ENCODE data around the gene PLEKHG4. TPM values are rescaled to one million over a fixed set of nuclear protein-coding genes. Genes with fewer than 3 reads are reported as not detected.

The PLEKHG4 gene
- total and polyA plus RNA-seq, 9 of the 15 experiments (the other 6 are each of a cell fraction or from before 2014, with no cell fraction given) = 3.7 to 36.8 (median 17.9) TPM

DNA sequence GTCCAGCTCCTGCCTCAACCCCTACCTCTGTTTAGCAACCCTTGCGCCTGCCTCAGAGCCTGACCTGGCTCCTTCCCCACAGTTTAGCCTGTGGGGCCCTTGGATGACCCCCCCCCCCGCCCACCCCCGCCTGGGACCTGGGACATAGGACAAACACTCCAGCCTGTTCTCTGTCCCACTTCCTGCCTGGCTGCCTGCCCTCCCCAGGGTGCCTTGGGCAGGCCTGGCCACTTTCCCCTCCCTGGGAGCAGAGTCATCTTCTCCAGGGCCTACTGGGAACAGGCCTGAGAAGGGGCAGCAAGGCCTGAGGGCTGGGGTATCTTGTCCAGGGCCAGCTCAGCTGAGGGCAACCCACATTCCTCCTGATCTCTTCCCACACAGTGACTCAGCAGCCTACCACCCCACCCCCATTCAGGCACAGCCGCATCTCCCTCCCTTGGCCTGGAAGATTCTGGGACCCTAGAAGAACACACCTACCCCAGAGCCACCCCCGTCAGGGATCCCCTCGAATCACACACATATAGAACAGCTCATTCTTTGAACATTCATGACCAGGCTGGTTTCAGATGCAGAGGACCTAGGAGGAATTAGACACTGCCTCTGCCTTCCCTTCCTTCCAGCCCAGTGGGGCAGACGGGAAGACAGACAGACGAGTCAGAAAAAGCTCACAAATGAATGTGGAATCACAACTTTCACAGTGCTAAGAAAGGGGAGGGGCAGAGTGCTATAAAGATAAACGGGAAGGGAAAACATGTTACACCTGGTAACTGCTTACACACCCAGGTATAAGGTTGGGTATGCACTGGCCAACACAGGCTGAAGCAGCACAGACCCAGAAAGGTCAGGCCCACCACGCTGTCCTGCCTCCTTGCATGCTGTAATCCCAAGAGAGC, 38.1 kb upstream of the PLEKHG4 start (continued):
- TF ChIP-seq, protein P1, sequence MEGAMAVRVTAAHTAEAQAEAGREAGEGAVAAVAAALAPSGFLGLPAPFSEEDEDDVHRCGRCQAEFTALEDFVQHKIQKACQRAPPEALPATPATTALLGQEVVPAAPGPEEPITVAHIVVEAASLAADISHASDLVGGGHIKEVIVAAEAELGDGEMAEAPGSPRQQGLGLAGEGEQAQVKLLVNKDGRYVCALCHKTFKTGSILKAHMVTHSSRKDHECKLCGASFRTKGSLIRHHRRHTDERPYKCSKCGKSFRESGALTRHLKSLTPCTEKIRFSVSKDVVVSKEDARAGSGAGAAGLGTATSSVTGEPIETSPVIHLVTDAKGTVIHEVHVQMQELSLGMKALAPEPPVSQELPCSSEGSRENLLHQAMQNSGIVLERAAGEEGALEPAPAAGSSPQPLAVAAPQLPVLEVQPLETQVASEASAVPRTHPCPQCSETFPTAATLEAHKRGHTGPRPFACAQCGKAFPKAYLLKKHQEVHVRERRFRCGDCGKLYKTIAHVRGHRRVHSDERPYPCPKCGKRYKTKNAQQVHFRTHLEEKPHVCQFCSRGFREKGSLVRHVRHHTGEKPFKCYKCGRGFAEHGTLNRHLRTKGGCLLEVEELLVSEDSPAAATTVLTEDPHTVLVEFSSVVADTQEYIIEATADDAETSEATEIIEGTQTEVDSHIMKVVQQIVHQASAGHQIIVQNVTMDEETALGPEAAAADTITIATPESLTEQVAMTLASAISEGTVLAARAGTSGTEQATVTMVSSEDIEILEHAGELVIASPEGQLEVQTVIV (CRISPR knock-in tag; IDR thresholded peaks at IDR 0.05; ENCODE audit: borderline replicate concordance) = no peak
- no peak for TF ChIP-seq CBX8 (IDR thresholded peaks at IDR 0.05; ENCODE audit: borderline replicate concordance, extremely low read depth, low read depth, low read length, poor library complexity, severe bottlenecking)
- no peak for TF ChIP-seq ZNF551 (CRISPR knock-in tag; IDR thresholded peaks at IDR 0.05)
- TF ChIP-seq KLF16 (IDR thresholded peaks at IDR 0.05) = no peak
- TF ChIP-seq, protein P2, sequence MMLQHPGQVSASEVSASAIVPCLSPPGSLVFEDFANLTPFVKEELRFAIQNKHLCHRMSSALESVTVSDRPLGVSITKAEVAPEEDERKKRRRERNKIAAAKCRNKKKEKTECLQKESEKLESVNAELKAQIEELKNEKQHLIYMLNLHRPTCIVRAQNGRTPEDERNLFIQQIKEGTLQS (IDR thresholded peaks at IDR 0.05) = peak; percentile 67
- TF ChIP-seq, protein P2 (CRISPR knock-in tag; conservative IDR thresholded peaks at IDR 0.05) = no peak
- no peak for TF ChIP-seq YBX1 (IDR thresholded peaks at IDR 0.05)
- no peak for TF ChIP-seq ERF (CRISPR knock-in tag; IDR thresholded peaks at IDR 0.05)
- TF ChIP-seq FOXA1 (IDR thresholded peaks at IDR 0.05; ENCODE audit: borderline replicate concordance) = no peak
- TF ChIP-seq HMGN3 (IDR thresholded peaks at IDR 0.05; ENCODE audit: borderline replicate concordance, extremely low read depth, insufficient read length, low read depth, low read length) = no peak
- TF ChIP-seq, protein P3, sequence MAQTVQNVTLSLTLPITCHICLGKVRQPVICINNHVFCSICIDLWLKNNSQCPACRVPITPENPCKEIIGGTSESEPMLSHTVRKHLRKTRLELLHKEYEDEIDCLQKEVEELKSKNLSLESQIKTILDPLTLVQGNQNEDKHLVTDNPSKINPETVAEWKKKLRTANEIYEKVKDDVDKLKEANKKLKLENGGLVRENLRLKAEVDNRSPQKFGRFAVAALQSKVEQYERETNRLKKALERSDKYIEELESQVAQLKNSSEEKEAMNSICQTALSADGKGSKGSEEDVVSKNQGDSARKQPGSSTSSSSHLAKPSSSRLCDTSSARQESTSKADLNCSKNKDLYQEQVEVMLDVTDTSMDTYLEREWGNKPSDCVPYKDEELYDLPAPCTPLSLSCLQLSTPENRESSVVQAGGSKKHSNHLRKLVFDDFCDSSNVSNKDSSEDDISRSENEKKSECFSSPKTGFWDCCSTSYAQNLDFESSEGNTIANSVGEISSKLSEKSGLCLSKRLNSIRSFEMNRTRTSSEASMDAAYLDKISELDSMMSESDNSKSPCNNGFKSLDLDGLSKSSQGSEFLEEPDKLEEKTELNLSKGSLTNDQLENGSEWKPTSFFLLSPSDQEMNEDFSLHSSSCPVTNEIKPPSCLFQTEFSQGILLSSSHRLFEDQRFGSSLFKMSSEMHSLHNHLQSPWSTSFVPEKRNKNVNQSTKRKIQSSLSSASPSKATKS (CRISPR knock-in tag; IDR thresholded peaks at IDR 0.05) = no peak
- TF ChIP-seq XRCC3 (IDR thresholded peaks at IDR 0.05) = no peak
- TF ChIP-seq NCOA6 (IDR thresholded peaks at IDR 0.05) = no peak
- TF ChIP-seq BACH1 (tag; IDR thresholded peaks at IDR 0.05) = no peak; the same call in 1 of the 2 replicates
- no peak for TF ChIP-seq KAT8 (IDR thresholded peaks at IDR 0.05; ENCODE audit: low read depth)
- no peak for TF ChIP-seq CHD4 (IDR thresholded peaks at IDR 0.05; ENCODE audit: insufficient read depth, insufficient replicate concordance, low read depth, low read length, poor library complexity, severe bottlenecking)
- TF ChIP-seq, protein P4, sequence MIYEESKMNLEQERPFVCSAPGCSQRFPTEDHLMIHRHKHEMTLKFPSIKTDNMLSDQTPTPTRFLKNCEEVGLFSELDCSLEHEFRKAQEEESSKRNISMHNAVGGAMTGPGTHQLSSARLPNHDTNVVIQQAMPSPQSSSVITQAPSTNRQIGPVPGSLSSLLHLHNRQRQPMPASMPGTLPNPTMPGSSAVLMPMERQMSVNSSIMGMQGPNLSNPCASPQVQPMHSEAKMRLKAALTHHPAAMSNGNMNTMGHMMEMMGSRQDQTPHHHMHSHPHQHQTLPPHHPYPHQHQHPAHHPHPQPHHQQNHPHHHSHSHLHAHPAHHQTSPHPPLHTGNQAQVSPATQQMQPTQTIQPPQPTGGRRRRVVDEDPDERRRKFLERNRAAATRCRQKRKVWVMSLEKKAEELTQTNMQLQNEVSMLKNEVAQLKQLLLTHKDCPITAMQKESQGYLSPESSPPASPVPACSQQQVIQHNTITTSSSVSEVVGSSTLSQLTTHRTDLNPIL (CRISPR knock-in tag; IDR thresholded peaks at IDR 0.05) = no peak
- peak; percentile 89 for TF ChIP-seq EGR1 (conservative IDR thresholded peaks at IDR 0.05)
- TF ChIP-seq ZNF197 (CRISPR knock-in tag; IDR thresholded peaks at IDR 0.05; ENCODE audit: low read depth) = no peak
